TTC549 (cell line): ENCODE results near the gene DCHS2.
A peak's percentile ranks its signal among the peaks of the same experiment; 100 is the strongest.

Experiments
- FAIRE-seq: peaks from 2 replicates; lab custom pipeline; 2012; peaks lifted over from hg19 to GRCh38; lab: Jason Lieb, UNC

The DCHS2 gene

DNA sequence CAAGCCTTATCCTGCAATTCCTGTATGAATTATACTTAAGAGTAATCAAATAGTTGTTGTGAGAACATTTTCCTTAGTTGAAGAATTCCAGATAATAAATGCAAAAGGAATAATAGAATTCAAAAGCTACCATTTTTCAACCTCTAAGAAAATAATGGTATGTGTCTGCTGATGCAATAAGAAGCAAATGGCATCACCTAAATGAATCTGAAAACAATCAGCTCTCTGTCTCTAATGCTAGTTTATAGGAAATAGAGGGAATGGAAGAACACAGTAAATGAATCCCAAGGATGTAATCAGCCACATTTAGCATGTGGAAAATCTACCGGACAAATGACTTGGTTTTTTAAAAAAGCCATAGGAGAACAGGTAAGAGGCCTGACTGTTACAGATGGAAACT is 115.1 kb downstream of the DCHS2 start:
- no peak for FAIRE-seq

DNA sequence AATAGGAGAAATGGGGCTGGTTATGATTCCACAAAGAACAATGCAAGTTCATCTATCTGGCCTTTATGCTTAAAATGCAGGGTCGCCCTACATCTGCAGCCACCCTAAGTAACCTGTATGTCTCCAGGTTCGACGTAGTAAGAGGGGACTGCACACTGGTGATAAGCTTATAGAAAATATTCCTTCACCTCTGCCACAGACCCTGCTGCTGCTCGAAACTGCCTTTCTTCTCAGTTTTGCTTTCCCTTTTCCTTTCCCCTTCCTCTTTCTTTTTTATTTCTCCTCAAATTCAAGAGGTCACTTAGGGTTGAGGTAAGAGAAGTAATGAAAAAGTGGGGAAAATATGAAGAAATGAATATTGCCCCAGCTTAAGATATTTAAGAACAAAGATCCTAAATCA is 123.5 kb downstream of the DCHS2 start:
- no peak for FAIRE-seq

DNA sequence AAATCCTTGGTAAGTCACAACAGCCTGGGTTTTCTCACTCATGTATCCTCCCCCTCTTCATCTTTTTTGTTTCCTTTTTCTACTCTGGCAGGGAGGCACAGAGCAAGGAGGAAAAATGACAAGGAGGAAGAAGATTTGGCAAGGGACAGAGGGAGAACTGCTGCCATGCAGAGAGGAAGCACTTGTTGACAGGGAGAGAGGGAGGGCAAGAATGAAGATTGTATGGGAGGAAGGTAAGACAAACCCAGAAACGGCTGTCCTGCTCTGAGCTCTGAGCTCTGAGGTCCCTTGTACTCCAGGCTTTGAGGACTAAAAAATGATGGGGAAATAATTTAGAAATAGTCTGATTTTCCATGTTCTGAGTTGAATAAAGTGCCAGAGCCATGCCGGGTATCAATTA is 123.9 kb downstream of the DCHS2 start:
- FAIRE-seq, result no peak

DNA sequence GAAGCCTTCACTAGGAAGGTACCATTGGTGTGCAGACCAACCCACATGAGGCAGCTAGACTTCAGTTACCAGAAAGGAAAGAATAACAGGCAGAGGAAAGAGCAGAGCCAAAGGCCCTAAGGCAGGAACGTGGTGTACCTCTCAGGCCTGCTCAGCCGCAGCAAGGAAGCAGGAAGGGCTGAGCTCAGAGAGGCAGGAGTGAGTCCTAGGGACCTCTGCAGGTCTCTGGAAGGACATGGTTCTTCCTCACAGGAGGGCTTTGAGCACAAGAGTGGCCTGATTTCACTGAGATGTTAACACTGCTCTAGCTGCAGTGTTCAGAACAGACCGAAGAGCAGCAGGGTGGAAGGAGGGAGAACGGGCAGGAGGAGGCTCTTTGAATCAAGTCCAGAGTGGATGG is 124.6 kb downstream of the DCHS2 start:
- FAIRE-seq, result no peak

DNA sequence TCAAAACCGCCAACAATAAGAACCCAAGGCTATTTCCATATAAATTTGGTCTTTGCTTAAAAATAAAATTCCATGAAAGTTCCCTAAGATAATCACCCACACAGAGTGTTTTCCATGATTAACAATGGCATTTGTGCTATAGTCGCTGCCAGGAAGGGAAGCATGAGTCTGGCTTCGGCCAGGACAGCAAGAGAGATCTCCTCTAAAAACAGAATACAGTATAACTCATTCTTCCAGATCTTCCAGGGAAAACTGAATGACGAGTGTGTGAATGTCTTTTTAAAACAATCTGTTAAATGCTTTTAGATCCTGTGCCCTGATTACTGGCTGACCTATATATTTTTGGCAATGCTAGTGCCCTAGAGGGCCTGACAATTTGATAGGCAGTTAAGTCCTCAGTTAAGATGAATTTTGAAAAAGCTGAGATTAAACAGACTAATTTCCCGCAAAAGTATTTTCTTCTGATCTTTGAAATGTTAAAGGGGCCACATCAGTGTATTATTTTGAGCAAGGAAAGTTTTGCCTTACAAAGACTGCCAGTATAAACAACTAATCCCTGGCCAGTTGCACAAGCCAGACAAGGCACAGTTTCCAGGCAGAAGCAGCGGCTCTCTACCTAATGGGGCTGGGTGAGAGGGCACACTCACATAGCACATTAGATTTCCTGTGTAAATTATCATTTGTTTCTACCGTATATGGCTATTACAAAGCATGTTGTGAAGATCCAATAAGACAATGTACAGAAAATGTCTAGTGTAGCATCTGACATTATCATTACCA is 127.3 kb downstream of the DCHS2 start:
- FAIRE-seq, result no peak

DNA sequence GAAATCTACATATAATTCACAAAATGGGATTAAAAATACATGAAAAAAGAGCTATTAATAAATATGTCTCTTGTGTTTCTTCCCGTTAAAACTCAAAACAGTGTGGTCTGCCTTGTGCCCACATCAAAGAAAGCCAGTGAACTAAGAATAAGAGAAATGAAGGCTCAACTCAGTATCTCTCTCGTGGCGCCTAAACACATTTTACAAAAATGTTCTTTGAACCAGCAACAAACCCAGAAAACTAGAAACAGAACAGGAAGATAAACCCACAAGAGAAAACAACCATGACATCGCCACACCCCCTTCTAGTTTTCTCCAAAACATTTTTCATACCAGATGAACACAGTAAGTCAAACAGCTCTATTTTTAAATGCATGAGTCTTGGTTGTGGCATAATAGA is 130.1 kb downstream of the DCHS2 start:
- no peak for FAIRE-seq

DNA sequence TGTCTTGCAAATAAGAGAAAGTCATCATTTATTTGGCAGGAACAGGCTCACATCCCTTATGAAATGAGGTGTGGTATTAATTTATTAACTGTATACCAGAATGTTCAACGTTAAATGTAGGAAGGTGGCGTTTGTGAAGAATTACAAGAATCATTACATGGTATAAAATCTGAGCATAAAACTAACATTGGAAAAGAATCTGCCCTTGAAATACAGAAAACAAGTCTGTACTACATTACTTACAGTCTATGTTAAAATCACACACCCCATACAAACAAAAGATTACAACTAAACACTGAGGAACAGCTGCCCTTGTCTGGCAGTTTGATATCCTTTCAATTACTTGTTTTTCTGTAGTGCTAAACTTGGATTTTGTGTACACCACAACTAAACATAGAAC is 131.1 kb downstream of the DCHS2 start:
- no peak for FAIRE-seq

DNA sequence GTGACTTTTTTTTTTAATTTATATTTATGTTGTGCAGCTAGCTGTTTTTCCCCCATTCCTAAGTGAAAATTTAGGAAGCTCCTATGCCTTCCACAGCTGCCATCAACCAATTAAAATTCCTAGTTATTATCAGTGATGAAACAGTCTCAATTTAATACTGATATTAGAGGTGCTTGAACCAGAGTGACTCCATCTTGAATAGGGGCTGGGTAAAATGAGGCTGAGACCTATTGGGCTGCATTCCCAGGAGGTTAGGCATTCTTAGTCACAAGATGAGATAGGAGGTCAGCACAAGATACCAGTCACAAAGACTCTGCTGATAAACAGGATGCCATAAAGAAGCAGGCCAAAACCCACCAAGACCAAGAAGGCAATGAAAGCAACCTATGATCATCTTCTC is 136.7 kb downstream of the DCHS2 start:
- FAIRE-seq, result no peak

DNA sequence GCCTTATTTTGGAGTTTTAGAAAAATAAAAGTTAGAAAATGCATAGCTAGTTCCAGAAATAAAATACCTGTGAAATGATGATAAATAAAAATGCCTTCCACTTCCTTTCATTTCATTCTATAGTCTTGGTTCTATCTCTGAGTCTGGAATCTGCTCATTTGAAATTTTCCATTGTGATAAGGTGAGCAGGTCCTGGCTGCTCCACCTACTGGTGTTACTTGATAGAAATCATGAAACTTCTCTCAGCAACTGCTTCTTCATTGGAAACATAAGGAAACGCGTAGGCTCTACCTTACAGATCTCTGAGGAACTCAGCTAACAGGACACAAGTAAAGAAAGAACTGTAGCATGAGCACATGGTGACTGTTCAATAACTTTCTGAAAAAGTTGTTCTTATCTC is 141.8 kb downstream of the DCHS2 start:
- FAIRE-seq, result no peak

DNA sequence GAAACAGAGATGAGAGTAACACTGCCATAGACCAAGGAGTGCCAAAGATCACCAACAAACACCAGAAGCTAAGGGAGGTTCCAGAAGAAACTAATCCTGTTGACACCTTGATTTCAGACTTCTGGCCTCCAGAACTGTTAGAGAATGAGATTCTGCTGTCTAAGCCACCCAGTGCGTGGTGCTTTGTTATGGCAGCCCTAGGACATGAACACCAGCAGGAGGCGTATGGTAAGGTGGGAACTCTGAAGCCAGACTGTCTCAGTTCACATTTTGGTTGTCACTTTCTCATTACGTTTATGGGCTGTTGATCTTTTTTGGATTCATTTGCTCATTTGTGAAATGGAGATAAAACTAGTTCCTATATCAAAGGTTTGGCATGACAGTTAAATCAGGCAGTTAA is 142.9 kb downstream of the DCHS2 start:
- FAIRE-seq, result no peak

DNA sequence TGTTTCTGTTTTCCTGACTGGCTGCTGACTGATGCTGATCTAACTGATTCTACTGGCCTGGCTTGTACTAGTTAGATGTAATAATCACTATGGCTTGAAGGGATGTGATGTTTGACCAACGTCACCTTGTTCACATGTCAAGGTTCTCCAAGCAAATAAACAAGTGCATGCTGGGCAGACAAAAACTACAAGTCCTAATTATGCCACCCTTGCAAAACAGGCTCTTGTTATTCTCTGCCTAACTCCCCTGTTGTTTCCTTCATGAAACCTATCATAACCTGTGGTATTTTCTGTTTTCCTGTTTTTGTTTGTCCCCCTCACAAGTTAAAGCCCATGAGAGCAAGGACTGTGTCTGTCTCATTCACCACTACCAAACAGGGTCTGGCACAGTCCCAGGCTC is 146.2 kb downstream of the DCHS2 start:
- no peak for FAIRE-seq

DNA sequence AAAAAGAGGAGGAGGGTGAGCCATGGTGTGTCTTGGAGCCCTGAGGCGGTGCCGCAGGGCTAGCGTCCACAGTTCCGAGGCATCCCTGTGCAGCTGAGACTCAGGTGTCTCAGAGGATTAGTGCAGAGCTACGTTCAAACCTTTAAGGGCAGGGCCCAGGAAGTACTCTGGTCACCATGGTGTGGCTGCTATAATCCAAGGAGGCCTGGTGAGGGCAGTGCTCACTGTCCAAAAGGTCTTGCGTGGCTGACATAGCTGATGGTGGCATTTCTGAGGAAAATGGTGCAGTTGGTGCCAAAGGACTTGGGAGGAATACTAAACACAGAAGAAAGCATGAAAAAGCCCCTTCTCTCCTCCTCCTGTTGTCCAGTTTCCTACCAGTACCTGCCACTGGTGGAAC is 146.9 kb downstream of the DCHS2 start:
- FAIRE-seq, result no peak

DNA sequence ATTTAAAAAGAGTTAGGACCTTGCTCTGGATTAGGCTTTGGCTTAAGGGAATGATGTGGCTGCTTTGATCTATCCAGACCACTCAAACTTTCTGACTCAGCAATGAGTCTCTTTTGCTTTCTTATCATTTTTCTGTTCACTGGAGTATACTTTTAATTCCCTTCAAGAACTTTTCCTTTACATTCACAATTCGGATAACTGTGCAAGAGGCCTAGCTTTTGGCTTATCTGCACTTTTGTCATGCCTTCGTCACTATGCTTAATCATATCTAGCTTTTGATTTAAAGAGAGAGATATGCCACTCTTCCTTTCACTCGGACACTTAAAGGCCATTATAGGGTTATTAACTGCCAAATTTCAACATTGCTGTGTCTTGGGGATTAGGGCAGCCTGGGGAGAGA is 147.9 kb downstream of the DCHS2 start:
- no peak for FAIRE-seq

DNA sequence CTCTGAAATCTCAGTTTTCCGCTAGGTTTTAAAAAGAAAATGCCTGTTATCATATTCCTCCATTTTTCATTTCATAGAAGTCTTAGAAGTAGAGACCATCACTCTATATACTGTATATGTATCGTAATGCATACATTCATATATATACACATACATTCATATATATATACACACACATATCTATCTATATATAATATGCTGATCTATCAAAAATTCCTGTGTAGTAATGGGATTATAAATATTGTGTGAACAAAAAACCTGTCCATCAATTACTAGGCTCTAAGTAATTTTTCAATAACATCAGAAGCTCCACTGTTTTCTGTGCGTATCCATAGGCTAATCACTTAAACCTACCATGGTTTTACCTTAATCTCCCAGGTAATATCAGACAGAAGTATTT is 150.2 kb downstream of the DCHS2 start:
- no peak for FAIRE-seq

DNA sequence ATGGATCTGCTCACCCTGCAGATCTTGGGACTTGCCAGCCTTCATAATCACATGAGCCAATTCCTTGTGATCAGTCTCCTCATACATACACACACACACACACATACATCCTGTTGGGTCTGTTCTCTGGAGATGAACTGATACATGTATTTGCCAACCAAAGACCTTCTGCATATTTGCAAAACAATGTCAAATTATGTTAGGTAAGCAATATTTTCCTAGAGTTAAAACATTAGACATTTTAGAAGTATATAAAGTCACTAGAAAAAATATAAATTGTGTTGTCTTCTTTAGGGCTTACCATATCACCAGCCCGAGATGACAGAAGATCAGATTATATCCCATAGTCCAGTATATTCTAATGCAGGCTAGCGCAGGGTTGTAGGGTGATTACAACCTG is 156.0 kb downstream of the DCHS2 start:
- FAIRE-seq, result no peak

DNA sequence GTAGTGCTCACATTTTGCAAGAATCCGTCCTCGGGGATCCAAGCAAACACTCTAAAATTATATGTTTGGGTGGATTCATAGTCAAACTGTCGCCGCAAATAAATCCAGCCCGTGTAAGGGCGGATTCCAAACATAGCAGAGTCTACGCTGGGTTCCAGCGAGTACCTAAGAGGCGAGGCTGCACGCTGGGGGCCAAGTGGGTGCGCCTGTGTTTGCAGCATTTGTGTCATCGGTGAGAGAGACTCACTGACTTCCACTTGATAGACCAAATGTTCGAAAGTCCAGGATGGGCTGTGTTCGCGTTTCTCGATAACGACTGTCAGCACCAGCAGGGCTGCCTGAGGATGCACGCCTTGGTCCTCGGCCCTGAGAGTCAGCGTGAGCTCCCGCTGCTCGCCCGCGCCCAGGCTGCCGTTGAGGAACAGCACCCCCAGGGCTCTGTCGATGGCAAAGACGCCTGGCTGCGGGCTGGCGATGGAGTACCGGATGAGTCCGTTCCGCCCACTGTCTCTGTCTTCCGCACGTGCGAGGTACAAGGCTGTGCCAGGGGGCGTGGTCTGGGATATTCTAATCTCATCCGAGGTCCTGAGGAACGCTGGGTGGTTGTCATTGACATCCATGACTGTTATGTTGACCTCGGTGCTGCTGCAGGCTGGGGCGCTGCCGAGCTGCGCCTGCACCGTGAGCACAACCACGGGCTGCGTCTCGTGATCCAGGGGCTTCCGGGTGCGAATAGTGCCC is 158.7 kb downstream of the DCHS2 start:
- no peak for FAIRE-seq

DNA sequence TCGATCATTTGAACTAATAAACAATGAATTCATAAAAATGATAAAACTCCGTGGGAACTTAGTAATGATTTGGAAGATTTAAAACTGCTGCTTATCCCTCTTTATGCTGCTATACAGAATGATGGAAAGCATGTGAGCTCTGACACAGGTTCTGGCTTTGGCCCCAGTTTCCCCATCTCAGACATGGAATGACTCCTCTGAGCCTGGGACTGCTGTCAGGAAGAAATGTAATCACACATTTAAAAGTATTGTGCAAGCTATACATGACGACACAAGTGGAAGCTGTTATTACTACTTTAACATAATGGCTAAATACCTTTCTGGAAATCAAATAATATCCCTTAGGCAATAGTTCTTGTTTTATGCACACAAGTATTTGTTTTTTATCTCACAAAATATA is 161.7 kb downstream of the DCHS2 start:
- no peak for FAIRE-seq

DNA sequence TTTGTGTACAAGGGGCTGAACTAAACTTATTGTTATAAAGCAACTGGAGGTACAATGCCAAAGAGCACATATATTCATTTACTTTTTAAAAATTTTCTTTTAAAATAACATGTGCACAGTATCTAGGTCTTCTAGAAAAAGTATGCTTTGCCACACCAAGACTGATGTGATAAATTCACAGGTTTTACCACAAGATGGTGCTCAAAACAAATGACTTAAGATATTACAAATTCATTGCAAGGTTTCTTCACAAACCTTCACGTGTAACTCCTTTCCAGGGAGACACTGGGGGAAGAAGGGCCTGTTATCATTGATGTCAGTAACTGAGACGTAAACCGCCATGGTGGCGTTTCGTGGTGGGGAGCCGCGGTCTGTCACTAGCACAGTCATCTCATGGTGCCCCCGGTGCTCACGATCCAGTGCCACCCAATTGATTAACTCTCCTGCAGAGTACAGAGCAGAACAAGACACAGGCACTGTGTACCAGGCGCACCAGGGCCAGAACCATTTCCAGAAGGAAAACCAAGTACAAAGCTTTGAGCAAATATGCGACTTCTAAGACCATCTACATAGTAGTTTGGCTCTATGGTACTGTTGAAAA is 162.2 kb downstream of the DCHS2 start:
- FAIRE-seq, result peak; percentile 59

DNA sequence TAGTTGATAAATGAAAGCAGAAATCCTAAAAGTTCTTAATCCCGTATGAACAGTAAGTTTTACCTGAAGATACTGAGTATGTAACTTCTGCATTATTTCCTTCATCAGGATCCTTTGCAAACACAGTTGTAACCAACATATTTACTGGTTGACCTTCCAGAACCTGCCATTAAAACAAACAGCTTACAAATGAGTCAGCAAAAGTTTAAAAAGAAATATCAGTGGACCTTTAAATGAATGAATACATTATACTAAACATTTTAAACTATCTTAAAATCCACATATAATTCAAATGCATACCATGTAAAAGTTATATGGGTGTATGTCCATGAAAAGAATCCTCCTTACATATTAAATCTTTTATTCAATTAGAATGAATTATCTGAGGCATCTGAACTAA is 163.6 kb downstream of the DCHS2 start:
- no peak for FAIRE-seq

DNA sequence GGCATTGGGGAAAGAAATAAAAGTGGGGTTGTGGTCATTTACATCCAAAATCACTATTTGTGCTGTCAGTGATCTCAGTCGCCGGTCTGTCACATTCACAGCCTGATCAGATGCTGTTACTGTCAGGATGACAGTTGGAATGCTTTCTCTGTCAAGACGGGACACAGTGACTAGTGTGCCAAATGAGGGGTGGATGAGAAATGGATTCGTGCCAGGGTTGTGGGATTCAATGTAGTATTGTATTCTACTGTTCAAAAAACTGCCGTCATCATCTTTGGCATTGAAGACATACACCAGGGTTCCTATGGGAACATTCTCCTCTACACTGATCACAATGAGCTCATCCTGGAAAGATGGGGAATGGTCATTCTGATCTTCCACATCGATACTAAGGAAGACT is 171.1 kb downstream of the DCHS2 start:
- FAIRE-seq, result no peak

DNA sequence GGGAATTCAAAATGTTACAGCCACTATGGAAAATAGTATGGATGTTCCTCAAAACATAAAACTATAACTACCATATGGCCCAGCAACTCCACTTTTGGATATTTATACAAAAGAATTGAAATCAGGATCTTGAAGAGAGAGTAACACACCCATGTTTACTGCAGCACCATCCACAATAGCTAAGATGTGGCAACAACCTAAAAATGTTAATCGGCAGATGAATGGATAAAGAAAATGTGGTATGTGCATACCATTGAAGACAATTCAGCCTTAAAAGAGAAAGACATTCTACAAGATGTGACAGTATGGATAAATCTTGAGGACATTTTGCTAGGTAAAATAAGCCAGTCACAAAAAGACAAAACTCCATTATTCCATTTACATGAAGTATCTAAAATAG is 171.9 kb downstream of the DCHS2 start:
- no peak for FAIRE-seq

DNA sequence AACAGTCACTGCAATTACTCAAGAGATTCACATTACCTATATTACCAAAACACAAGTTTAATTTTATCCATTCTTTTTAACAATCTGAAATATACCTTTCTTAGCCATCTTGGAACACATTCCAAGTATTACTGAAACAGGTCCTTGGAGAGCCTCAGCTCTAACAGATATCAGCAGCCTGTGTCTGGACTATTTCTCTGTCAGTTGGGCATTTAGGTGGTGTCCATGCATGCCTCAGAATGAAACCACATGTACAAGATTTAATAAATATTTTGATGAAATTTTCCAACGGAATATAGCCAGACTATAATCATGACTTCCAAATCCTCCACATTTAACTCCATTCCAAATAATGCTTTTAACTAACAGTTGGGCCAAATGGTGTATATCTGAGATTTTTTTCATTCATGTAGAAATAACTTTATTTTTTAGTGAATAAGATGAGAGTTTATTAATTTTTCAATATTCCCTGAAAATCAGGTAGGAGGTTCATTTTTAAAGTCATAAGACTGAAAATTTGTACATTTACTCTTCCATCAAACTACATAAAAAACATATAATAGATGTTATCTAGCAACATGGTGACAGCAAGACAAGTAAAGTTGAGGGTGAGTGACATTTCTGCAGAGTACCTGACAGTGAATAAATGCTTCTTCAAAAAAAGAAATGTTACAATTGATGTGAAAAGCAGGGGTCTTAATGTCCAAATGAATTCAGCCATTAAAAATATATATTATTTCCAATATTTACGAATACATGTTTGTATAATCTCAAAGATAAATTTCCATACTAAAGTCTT is 174.2 kb downstream of the DCHS2 start:
- no peak for FAIRE-seq

DNA sequence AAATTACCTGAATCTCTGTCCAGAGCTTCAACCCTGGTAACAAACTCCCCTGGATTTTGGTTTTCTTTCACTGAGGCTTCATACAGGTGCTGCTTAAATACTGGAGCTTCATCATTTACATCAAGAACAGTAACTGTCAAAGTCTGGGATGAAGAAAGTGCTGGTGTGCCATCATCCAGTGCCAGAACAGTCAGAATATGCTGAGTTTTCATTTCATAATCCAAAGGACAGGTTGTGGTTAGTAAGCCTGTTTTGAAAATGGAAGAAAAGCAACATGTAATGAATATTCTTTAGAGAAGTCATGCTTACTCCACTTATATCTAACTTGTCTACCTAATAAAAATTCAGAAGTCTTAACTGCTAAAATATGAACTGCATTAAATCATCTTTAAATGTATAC is 175.9 kb downstream of the DCHS2 start:
- FAIRE-seq, result no peak
